AG20443 (cell line): ENCODE data around the gene P4HTM.
A peak's percentile ranks its signal among the peaks of the same experiment; 100 is the strongest.
"Not testable (repeated sequence)": the region's sequence is repeated elsewhere in the genome, so short reads cannot be mapped to it uniquely, and the experiment has no call there.

Source experiments
- DNase-seq: peaks from one replicate; pipeline ENCODE4 v3.0.0; 2012; ENCODE audit warnings: low spot score, mixed read lengths

The P4HTM gene

DNA sequence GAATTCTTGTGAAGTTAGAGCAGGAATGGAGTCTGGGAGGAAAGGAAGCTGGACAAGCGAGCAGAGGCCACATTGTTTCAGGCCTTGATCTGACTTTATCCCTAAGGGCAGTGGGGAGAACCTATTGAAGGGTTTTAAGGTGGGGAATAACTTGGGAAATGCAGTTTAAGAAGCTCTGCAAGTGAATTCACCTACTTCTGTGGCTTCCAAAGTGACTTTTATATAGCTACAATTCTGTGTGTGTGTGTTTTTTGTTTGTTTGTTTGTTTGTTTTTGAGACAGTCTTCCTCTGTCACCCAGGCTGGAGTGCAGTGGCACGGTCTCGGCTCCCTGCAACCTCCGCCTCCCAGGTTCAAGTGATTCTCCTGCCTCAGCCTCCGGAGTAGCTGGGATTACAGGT, 18.6 kb downstream of the P4HTM start:
- not testable (repeated sequence) for DNase-seq

DNA sequence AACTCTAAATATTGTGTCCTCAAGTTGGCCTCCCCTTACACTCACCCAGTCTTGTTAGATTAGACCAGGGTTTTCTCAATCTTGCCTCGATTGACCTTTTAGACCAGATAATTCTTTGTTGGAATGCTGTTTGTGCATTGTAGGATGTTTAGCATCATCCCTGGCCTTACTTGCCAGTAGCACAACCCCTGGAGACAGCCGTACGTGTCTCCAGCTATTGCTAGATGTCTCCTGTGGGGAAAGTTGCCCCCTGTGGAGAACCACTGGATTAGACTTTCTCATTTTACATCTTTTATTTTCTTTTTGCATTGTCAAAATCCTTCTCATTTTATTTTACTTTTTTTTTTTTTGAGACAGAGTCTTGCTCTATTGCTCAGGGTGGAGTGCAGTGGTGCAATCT, 19.4 kb downstream of the P4HTM start:
- no peak for DNase-seq

DNA sequence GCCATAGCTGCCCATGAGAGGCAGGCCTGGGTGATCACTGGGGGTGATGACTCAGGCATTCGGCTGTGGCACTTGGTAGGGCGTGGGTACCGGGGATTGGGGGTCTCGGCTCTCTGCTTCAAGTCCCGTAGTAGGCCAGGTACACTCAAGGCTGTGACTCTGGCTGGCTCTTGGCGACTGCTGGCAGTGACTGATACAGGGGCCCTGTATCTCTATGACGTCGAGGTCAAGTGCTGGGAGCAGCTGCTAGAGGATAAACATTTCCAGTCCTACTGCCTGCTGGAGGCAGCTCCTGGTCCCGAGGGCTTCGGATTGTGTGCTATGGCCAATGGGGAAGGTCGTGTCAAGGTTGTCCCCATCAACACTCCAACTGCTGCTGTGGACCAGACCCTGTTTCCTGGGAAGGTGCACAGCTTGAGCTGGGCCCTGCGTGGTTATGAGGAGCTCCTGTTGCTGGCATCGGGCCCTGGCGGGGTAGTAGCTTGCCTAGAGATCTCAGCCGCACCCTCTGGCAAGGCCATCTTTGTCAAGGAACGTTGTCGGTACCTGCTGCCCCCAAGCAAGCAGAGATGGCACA, 22.5 kb downstream of the P4HTM start:
- no peak for DNase-seq

DNA sequence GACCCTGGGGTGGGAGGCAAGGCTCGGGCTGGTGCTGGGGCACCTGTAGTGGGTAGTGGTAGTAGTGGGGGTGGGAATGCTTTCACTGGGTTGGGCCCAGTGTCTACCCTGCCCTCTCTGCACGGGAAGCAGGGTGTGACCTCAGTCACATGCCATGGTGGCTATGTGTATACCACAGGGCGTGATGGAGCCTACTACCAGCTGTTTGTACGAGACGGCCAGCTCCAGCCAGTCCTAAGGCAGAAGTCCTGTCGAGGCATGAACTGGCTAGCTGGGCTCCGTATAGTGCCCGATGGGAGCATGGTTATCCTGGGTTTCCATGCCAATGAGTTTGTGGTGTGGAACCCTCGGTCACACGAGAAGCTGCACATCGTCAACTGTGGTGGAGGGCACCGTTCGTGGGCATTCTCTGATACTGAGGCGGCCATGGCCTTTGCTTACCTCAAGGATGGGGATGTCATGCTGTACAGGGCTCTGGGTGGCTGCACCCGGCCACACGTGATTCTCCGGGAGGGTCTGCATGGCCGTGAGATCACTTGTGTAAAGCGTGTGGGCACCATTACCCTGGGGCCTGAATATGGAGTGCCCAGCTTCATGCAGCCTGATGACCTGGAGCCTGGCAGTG, 23.2 kb downstream of the P4HTM start:
- no peak for DNase-seq

DNA sequence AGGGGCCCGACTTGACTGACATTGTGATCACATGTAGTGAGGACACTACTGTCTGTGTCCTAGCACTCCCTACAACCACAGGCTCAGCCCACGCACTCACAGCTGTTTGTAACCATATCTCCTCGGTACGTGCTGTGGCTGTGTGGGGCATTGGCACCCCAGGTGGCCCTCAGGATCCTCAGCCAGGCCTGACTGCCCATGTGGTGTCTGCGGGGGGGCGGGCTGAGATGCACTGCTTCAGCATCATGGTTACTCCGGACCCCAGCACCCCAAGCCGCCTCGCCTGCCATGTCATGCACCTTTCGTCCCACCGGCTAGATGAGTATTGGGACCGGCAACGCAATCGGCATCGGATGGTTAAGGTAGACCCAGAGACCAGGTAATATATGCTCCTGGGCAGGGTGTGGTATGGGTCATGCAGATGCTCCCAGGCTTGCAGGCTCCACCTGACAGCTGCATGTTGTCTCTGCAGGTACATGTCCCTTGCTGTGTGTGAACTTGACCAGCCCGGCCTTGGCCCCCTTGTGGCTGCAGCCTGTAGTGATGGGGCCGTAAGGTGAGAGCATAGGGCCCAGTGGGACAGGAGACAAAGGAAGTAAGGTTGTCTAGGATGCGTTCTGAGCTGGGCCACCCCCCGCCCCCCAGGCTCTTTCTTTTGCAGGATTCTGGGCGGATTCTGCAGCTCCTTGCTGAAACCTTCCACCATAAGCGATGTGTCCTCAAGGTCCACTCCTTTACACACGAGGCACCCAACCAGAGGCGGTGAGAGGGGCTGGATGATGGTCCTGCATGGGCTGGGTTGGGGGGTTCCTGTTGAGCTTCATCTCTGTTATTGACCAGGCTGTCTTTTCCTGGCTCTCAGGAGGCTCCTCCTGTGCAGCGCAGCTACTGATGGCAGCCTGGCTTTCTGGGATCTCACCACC, 24.0 kb downstream of the P4HTM start:
- DNase-seq: peak; percentile 30

DNA sequence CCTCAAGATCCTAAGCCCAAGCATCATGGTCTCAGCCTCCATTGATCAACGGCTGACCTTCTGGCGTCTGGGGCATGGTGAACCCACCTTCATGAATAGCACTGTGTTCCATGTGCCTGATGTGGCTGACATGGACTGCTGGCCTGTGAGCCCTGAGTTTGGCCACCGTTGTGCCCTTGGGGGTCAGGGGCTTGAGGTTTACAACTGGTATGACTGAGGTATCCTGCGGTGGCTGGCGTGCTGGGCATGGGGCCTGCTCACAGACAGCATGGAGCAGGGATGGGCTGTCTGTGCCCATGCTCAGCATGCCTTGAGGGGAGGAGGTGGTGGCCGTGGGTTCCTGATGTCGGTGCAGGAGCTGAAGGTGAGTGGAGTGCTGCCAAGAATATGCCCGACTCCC, 25.0 kb downstream of the P4HTM start:
- DNase-seq: no peak

DNA sequence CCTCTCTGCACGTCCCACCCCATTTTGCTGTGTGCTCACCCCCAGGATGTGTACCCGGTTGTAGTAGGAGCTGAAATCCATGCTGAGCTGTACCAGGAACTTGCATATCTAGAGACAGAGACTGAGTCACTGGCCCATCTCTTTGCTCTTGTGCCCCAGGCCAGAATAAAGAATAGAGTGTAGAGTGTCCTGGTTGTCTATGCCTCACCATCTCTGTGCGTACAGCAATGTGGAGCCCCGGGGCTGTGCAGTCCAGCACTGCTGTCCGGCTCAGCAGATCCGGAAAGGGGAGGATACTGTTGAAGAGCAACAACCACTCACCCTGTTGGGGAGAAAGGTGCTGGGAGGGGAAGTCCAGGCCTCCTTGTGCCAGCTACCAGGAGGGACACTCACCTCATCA, 25.7 kb downstream of the P4HTM start:
- DNase-seq: no peak

DNA sequence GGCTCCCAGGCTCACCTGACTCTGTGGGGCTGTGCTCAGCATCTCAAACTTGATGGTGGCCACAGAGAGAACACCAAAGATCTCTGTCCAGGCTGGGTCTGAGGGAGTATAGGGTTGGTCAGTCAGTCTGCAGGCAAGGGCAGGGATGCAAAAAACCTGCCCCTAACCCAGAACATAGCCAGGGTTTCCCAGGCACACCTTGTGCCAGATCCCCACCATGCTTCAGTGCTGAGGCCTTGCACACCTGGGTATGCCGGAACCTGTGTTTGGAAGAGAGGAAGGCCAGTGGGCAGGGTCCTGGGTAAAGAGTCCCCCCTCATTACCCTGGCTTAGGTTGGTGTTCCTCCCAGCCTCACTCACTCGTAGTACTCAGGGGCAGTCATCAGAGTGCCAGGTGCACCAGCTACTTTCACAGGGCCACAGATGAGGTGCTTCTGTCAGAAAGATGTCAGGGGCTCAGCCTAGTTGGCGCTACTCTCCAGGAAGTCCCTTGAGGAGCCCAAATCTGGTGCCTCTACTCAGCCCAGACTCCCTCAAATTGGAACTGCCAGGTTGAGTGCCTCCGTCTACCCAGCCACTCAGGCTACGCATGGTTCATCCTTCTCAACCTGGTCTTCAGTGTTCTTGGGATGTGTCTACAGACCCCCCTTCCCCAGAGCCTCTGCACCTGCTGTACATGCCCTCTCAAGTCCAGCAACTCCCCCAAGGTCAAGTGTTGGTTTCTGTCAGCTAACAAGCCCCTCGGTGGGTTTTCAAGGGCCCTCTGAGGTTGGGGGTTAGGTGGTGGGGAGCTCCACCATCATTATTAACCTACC, 26.6 kb downstream of the P4HTM start:
- DNase-seq: no peak

DNA sequence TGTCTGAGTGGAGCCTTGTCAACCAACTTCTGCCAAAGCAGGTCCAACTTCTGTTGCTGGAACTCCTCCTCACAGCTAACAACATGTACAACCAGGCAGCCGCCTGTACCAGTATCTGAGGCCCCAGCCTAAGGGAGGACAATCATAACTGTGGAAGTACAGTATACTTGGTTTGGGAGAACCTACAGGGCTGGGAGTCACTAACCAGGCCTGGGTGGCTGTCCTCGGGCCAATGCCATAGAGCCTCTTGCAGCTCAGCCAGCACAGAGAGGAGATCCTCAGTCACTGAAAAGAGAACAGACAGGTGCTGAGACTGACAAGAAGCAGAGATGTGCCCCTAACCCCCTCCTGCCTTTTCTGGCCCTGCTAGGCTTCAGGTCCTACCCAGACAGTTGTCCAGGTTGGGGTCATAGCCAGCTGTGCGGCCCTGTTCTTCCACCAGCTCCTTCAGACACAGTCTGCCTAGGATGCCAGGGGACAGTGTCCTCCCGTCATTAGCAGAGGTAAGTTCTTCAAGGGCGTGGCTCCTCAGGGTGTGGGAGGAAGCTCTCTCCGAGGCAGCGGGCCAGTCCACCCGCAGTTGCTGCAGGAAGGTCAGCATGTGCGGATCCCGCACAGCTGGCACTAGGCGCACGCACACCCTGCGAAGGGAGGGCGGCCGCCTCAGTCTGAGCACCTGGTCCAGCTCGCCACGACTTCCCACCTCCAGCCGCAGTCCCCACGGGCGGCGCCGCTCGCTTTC, 27.4 kb downstream of the P4HTM start:
- DNase-seq: no peak

DNA sequence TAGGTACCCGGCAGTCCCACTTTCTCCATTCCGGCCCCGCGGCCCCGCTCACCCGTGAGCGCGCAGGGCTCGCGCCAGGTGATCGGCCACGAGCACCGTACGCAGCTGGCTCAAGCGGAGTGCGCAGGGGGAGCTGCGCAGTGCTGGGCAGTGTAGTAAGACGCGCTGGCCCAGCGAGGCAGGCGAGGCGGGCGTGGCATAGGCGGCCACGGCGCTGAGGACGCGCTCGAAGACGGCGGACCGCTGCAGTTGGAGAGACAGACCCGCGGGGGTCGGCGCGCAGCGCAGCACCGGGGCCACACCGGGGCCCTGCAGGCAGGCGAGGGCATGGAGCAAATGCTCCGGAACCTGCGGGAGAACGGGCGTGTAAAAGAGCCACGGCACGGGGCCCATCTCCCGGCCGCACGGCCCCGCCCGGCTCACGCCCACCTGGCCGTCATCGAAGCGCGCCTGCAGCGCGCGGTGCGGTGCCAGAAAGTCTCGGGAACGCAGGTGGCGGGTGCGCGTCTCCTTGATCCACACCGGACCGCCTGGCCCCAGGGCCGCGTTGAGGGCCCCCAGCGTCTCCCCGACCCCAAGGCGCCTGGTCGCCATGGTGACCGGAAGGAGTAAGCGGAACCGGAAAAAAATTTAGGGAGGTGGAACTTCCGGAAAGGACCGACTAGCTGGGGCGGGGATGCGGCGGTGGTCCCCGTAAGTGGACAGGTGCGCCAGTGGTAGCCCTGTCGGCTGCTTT, 28.1 kb downstream of the P4HTM start, which contains the start of gene DALRD3:
DALRD3 (minus strand) TSS at position 610 of the 736 bp plus-strand sequence; CDS start at position 594, 16 bp downstream.
- DNase-seq: peak; percentile 73

DNA sequence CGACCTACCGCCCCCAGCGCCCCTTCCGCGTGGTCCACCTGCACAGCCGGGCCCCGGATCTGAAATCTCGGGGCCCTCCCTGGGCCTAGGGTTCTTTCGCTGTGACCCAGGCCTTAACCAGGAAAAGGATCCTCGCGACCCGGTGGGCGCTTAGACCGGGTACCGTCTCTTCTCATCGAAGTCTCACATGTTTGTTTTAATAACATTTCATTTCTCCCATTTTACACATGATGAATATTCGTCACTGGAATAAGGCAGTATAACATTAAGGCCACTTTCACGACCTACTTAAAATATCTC, 28.6 kb downstream of the P4HTM start:
- no peak for DNase-seq

DNA sequence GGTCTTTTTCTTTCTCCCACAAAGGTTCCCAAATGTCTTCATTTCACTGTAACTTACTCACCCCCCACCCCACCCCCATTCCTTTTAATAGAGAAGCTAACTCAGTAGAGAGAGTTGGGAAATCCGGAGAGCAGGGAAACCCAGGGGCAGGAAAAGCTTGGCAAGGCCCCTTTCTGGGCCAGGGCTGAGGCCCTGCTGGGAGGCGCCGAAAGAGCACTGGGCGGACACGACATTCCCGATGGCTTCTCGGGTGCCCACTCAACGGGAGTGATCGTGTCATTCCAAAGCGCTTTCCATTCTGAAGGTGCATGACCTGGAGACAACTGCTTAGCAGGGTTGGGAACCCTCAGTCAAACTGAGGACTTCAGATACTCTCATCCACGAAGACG, 29.9 kb downstream of the P4HTM start:
- DNase-seq: no peak

DNA sequence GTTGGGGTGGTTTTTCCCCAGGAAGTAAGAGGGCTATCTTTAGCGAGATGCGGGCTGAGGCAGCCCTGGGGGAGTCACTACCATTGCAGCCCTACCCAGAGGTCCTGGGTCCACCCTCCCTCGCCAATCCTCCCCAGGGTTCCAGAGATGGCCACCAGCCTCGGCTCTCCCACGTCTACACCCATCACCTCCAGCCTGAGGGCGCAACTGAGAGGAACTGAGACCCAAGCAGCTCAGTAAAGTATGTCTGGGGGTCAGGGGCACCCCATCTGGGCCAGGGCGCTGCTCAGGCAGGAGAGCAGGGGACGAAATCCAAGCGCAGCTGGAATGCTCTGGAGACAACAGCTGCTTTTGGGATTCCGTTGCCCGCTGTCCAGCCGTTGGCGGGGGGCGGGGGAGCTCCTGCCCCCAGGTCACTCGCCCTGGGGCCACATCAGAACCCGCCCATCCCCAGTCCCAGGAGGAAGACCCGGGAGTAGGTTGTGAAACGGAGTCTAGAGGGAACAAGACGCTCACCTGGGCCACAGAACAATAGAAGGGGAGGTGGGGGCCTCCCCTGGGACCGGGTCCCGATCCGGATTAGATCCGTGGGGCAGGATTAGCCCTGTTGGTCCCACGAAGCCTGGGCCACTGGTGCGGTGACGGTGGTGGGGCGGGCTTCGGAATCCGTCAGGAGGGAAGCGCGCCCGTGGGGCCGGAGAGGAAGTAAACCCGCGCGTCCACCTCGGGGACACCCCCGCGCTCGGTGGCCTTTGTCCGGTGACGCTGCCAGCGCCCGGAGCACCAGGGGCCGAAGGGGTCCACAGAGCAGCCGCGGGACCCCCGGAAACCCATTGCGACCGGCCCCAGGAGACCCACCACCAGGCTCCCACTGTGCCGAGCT, 30.5 kb downstream of the P4HTM start:
- peak; percentile 26 for DNase-seq

DNA sequence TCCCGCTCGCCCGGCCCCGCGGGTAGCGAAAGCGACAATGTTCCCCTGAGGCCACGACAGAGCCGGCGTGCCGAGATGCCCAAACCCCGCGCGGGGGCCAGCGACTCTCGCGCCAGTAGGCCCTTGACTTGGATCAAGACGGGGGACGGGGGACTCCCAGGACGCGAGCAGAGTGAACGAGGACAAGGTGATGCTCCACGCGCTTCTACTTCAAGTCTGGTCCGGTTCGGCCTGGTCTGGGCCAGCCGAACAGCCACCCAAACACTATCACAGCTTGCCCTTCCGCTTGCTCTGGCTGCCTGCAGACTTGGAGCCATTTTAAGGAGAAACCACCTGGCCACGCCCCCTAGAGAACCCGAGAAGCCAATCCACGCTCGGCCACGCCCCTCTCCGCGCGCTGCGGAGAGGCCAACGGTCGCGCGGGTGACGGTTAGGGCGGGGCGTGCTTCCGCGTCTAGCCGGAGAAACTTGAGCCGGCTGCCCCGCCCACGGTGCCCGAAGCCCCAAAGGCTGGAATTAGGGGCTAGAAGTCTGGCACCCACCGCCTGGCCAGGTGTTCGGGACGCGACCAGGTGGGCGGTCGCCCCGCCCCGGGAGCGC, 31.3 kb downstream of the P4HTM start:
- DNase-seq: peak; percentile 98

DNA sequence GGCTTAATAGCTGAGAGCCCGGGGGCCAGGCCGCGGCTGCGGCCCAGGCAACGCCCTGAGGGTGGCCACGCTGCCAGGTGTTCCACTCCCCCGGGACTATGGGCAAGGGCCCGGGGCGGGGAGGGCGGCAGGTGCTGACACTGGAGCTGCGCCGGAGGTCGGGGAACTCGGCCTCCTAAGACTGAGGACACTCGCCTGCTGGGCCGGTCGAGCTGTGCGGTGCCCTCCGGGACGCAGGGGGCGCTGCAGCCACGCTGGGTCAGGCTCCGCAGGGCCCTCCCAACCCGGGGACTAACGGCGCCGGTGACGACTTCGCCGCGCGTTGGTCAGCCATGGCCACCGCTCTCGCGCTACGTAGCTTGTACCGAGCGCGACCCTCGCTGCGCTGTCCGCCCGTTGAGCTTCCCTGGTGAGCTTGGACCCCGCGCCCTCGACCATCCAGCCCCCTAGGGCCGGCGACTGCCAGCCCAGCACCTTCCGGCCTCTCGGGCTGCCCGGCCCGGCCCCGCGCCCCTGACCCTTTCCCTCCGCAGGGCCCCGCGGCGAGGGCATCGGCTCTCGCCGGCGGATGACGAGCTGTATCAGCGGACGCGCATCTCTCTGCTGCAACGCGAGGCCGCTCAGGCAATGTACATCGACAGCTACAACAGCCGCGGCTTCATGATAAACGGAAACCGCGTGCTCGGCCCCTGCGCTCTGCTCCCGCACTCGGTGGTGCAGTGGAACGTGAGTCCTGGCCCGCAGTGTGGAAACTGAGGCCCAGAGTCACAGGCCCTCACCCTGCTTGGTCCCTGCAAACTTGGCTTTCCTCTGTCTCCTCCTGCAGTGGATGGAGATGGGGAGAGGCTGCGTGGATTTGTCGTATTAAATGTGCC, 32.0 kb downstream of the P4HTM start, which contains the start of gene NDUFAF3:
NDUFAF3 (plus strand) TSS at position 309 of the 875 bp plus-strand sequence; CDS start at position 333, 24 bp downstream.
- peak; percentile 93 for DNase-seq

DNA sequence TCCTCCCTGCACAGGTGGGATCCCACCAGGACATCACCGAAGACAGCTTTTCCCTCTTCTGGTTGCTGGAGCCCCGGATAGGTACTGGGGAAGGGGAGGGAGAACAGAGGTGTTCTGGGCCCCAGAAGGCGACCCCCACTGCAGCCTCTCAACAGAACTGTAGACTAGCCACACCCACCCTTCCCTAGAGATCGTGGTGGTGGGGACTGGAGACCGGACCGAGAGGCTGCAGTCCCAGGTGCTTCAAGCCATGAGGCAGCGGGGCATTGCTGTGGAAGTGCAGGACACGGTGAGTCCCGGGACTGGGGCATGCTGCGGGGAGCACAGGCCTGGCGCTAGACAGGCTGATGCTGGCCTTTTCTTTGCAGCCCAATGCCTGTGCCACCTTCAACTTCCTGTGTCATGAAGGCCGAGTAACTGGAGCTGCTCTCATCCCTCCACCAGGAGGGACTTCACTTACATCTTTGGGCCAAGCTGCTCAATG, 32.7 kb downstream of the P4HTM start:
- no peak for DNase-seq

DNA sequence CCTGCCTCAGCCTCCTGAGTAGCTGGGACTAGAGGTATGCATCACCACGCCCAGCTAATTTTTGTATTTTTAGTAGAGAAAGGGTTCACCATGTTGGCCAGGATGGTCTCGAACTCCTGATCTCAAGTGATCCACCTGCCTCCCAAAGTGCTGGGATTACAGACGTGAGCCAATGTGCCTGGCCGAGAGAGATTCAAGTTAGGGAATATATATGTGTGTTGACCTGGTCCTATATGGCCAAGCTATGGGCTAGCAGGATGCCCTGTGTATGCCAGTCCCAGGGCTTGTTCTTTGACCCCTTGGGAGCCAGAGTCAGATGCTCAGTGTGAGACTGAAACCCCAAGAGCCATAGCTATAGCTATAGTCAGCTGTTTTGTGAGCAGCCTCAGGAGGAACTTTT, 33.7 kb downstream of the P4HTM start:
- no peak for DNase-seq

DNA sequence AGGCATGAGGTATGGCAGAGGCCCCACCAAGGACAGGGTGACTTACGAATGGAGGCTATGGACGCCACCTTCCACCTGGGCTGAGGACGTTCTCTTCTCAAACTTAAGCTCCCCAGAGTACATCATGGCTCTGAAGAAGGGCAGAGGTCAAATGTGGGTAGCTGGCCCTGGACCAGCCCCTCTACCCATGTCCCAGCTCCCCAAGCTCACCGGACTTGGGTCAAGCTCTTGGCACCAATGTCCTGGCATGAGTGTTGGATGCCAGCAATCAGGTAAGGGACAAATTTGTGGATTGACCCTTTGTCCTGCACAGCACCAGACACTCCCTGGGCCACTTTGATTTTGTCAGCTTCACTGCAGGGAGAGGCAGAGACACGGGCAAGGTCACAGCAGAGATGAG, 34.4 kb downstream of the P4HTM start:
- no peak for DNase-seq
